Ramos (cell line): ENCODE data around the gene PTEN.

ENCODE experiments used
- in situ Hi-C: fragments of 300-500 bp; cut with MboI; formaldehyde crosslinking; loops from one replicate; pipeline ENCODE4 v1.14.3; 2022; ENCODE audit warnings: low sequenced_read_pairs; ENCODE audit not compliant: unreplicated experiment

The PTEN gene

DNA sequence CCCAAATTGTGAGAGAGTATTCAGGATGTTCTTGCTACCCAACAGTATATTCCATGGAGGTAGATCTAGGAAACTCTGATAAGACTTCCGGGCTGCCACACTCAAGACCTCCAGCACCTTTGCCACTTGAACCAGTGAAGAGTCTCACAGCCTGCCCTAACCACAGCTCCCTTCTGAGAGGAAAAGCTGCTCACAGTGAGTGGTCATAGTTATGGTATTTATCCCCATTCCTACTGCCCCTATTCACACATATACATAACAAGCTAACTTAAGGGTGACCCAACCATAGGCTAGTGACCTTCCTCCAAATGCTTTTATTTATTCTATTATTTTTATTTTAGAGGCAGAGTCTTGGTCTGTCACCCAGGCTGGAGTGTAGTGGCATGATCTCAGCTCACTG lies 156.3 kb downstream of the PTEN start:
- in situ Hi-C loops: no loop called here
